ENCODE data around the gene DNAJA3. TPM values are rescaled to one million over a fixed set of nuclear protein-coding genes. Genes with fewer than 3 reads are reported as not detected.

Gene DNAJA3
- 39.7 TPM for polyA plus RNA-seq (ENCODE audit: insufficient read length)
- long read RNA-seq, donor 1, partial matches to known transcripts = 16 of 22 reads
- long read RNA-seq, donor 1, other reads (novel, unspliced or antisense) = 0 of 22 reads
- long read RNA-seq, donor 2, partial matches to known transcripts = 15 of 23 reads
- long read RNA-seq, donor 2, other reads (novel, unspliced or antisense) = 0 of 23 reads
- long read RNA-seq, donor 3, partial matches to known transcripts = 0 of 9 reads
- long read RNA-seq, donor 3, other reads (novel, unspliced or antisense) = 0 of 9 reads
- long read RNA-seq, donor 4 = 0 reads
- long read RNA-seq, donor 5, transcript DNAJA3-202 (11 exons, 2,591 nt) = major isoform, 10 of 30 reads
- long read RNA-seq, donor 5, partial matches to known transcripts = 16 of 30 reads
- long read RNA-seq, donor 5, other reads (novel, unspliced or antisense) = 0 of 30 reads
- long read RNA-seq, donor 6, partial matches to known transcripts = 0 of 7 reads
- long read RNA-seq, donor 6, other reads (novel, unspliced or antisense) = 0 of 7 reads
- long read RNA-seq, donor 7, transcript DNAJA3-202 (11 exons, 2,591 nt) = major isoform, 10 of 15 reads
- long read RNA-seq, donor 7, partial matches to known transcripts = 0 of 15 reads
- long read RNA-seq, donor 7, other reads (novel, unspliced or antisense) = 0 of 15 reads
- long read RNA-seq, donor 8, partial matches to known transcripts = 0 of 6 reads
- long read RNA-seq, donor 8, other reads (novel, unspliced or antisense) = 0 of 6 reads

- DNase-seq = peak; percentile 94
Measured at GRCh38 chr16:4425378-4426020, at the start of gene DNAJA3. TSS of gene DNAJA3 (plus strand) at chr16:4425868. CDS start at chr16:4425882, 14 bp downstream.

GRCh38 chr16:4376126-4376892 is 49.4 kb upstream of the DNAJA3 start:
- no peak for DNase-seq

GRCh38 chr16:4376893-4377572 is 48.6 kb upstream of the DNAJA3 start:
- no peak for DNase-seq

- DNase-seq = no peak
Measured at GRCh38 chr16:4377573-4378154, 48.0 kb upstream of the DNAJA3 start.

- no peak for DNase-seq
Measured at GRCh38 chr16:4378161-4378666, 47.5 kb upstream of the DNAJA3 start.

- no peak for DNase-seq
Measured at GRCh38 chr16:4378999-4379690, 46.5 kb upstream of the DNAJA3 start.

GRCh38 chr16:4380119-4381063 is 45.3 kb upstream of the DNAJA3 start:
- DNase-seq = no peak

GRCh38 chr16:4381072-4381934 is 44.4 kb upstream of the DNAJA3 start:
- DNase-seq = no peak

GRCh38 chr16:4381935-4382794 is 43.5 kb upstream of the DNAJA3 start:
- DNase-seq = no peak

GRCh38 chr16:4382795-4383357 is 42.8 kb upstream of the DNAJA3 start:
- DNase-seq = no peak

- no peak for DNase-seq
Measured at GRCh38 chr16:4383591-4384444, 41.9 kb upstream of the DNAJA3 start.

- no peak for DNase-seq
Measured at GRCh38 chr16:4384509-4384942, 41.1 kb upstream of the DNAJA3 start.

GRCh38 chr16:4385066-4385788 is 40.4 kb upstream of the DNAJA3 start:
- DNase-seq = no peak

- no peak for DNase-seq
Measured at GRCh38 chr16:4385789-4386450, 39.7 kb upstream of the DNAJA3 start.

Data from left kidney (tissue), 8 donors.